Tibial artery (tissue), 4 donors: ENCODE measurements around the gene PRAMEF12.

ENCODE experiments used
- DNase-seq, 2 donors: peaks; one replicate each; pipeline ENCODE4 v3.0.0-alpha.2; 2019
- H3K27ac ChIP-seq, 2 donors: fragments of 200-600 bp; sonication (generic) in 1 of 2; 1 replicate in 1 of 2; 2 replicates in 1 of 2; pipeline ENCODE4 v1.5.1; 2018 to 2019; ENCODE audit warnings: mild to moderate bottlenecking in 1 of 2
- H3K27me3 ChIP-seq, 2 donors: fragments of 200-600 bp; sonication (generic) in 1 of 2; one replicate each; pipeline versions ENCODE4 v1.5.1 to v1.6.0; 2016 to 2019
- H3K36me3 ChIP-seq, 3 donors: fragments of 200-600 bp; sonication (generic) in 2 of 3; one replicate each; pipeline ENCODE4 v1.5.1; 2016 to 2019; ENCODE audit warnings: mild to moderate bottlenecking in 2 of 3
- H3K4me1 ChIP-seq, 4 donors: fragments of 200-600 bp; sonication (generic) in 2 of 4; 1 replicate in 3 of 4; 2 replicates in 1 of 4; pipeline ENCODE4 v1.5.1; 2016 to 2019
- H3K4me3 ChIP-seq, 2 donors: fragments of 200-600 bp; sonication (generic) in 1 of 2; 1 replicate in 1 of 2; 2 replicates in 1 of 2; pipeline ENCODE4 v1.5.1; 2018 to 2019; ENCODE audit warnings: mild to moderate bottlenecking in 2 of 2
- H3K9me3 ChIP-seq, 3 donors: fragments of 200-600 bp; sonication (generic) in 1 of 3; one replicate each; pipeline ENCODE4 v1.5.1; 2016 to 2019
- intact Hi-C: fragments of 100-400 bp; cut with DNase I; formaldehyde crosslinking; loops from one replicate; pipeline ENCODE4 v1.15.0; 2023; ENCODE audit warnings: low total_unique reads
- TF ChIP-seq, protein P1 (sequence below), 2 experiments: fragments of 200-600 bp in 1 of 2; fragments of 450-650 bp in 1 of 2; IDR thresholded peaks; one replicate each; pipeline ENCODE4 v1.5.1; 2017 to 2019; ENCODE audit warnings: antibody characterized with exemption in 2 of 2, mild to moderate bottlenecking in 1 of 2, moderate library complexity in 1 of 2

Gene PRAMEF12

DNA sequence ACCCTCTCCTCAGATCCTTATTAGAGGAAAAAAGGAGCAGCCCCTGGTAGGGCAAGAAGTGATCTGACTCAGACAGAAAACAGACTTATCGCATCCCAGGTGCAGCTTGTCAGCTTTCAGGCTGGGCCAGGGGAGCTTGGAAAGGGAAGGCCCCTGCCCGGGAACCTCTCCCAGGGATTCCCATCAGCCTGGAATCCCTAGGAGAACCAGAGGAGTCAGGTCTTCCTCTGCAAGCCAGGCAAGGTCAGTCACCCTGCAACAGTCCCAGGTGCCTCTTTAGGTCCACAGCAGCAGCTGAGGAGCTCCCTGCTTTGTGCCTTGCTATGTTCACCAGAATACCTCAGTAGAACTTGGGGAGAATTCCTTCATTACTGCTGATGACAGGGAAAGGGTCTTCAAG, 2.9 kb upstream of the PRAMEF12 start:
- peaks cover 0 to 30% of the 10 kb centered on the region in 2 donors for H3K27me3 ChIP-seq
- peaks cover 0 to 2% (median 0%) of the 10 kb centered on the region in 3 donors for H3K9me3 ChIP-seq
- no peak overlapping the region for H3K27ac ChIP-seq
- H3K36me3 ChIP-seq: no peaks in the 10 kb centered on the region
- no peaks in the 10 kb centered on the region for H3K4me1 ChIP-seq
- TF ChIP-seq, protein P1, sequence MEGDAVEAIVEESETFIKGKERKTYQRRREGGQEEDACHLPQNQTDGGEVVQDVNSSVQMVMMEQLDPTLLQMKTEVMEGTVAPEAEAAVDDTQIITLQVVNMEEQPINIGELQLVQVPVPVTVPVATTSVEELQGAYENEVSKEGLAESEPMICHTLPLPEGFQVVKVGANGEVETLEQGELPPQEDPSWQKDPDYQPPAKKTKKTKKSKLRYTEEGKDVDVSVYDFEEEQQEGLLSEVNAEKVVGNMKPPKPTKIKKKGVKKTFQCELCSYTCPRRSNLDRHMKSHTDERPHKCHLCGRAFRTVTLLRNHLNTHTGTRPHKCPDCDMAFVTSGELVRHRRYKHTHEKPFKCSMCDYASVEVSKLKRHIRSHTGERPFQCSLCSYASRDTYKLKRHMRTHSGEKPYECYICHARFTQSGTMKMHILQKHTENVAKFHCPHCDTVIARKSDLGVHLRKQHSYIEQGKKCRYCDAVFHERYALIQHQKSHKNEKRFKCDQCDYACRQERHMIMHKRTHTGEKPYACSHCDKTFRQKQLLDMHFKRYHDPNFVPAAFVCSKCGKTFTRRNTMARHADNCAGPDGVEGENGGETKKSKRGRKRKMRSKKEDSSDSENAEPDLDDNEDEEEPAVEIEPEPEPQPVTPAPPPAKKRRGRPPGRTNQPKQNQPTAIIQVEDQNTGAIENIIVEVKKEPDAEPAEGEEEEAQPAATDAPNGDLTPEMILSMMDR (IDR thresholded peaks at IDR 0.05): no peak
- H3K4me3 ChIP-seq: no peak overlapping the region
- intact Hi-C loops: no loop called here
- no peak for DNase-seq

DNA sequence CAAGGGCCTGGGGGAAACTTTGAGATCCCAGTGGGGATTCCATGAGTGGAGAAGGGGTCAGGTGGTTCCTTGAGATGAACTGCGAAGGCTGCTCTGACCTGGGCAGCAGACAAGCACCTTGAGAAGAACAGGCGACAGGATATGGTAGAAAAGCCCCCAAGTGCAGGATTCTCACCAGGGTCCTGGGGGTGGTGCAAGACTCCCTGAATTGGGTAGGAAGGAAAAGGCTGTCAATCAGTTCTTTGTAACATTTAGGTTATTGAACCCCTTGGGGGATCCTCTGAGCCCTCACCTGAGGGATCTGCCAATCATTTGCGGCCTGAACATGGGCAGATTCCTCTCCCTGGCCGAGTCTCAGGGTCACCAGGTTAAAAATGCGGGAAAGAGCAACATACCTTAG, 2.4 kb upstream of the PRAMEF12 start:
- peaks cover 0 to 30% of the 10 kb centered on the region in 2 donors for H3K27me3 ChIP-seq
- H3K4me1 ChIP-seq: no peaks in the 10 kb centered on the region
- intact Hi-C loops: no loop called here
- TF ChIP-seq, protein P1 (IDR thresholded peaks at IDR 0.05): no peak
- H3K36me3 ChIP-seq: no peaks in the 10 kb centered on the region
- H3K4me3 ChIP-seq: no peak overlapping the region
- peaks cover 0 to 2% (median 0%) of the 10 kb centered on the region in 3 donors for H3K9me3 ChIP-seq
- no peak for DNase-seq
- H3K27ac ChIP-seq: no peak overlapping the region

GRCh38 chr1:12772520-12772919, 1.0 kb upstream of the PRAMEF12 start:
- H3K9me3 ChIP-seq: no peaks in the 10 kb centered on the region
- no peak for DNase-seq
- no peaks in the 10 kb centered on the region for H3K36me3 ChIP-seq
- no peaks in the 10 kb centered on the region for H3K4me1 ChIP-seq
- H3K27me3 ChIP-seq: peaks cover 0 to 30% of the 10 kb centered on the region in 2 donors
- intact Hi-C loops: no loop called here
- H3K4me3 ChIP-seq: no peak overlapping the region
- TF ChIP-seq, protein P1 (IDR thresholded peaks at IDR 0.05): no peak
- no peak overlapping the region for H3K27ac ChIP-seq

- TF ChIP-seq, protein P1 (IDR thresholded peaks at IDR 0.05): no peak
- no peak for DNase-seq
- no peaks in the 10 kb centered on the region for H3K9me3 ChIP-seq
- H3K4me3 ChIP-seq: no peak overlapping the region
- intact Hi-C loops: no loop called here
- H3K4me1 ChIP-seq: no peaks in the 10 kb centered on the region
- H3K36me3 ChIP-seq: no peaks in the 10 kb centered on the region
- H3K27me3 ChIP-seq: peaks cover 0 to 13% of the 10 kb centered on the region in 2 donors
- H3K27ac ChIP-seq: no peak overlapping the region
Observed at GRCh38 chr1:12774801-12775345, 1.3 kb downstream of the PRAMEF12 start.

DNA sequence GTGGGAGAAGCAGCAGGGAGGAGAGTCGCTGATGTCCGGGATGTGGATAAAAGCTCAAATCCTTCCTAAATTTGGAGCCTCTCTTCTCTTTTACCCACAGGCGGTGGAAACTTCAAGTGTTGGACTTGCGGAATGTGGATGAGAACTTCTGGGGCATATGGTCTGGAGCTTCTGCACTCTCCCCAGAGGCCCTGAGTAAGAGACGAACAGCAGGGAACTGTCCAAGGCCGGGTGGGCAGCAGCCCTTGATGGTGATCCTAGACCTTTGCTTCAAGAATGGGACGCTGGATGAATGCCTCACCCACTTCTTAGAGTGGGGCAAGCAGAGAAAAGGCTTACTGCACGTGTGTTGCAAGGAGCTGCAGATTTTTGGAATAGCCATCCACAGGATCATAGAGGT, 1.9 kb downstream of the PRAMEF12 start:
- intact Hi-C loops: no loop called here
- DNase-seq: no peak

More for the DNA sequence above, 1.9 kb downstream of the PRAMEF12 start:
- H3K4me3 ChIP-seq: no peak overlapping the region
- H3K4me1 ChIP-seq: no peaks in the 10 kb centered on the region
- H3K9me3 ChIP-seq: no peaks in the 10 kb centered on the region
- TF ChIP-seq, protein P1 (IDR thresholded peaks at IDR 0.05): no peak
- no peak overlapping the region for H3K27ac ChIP-seq
- peaks cover 0 to 7% of the 10 kb centered on the region in 2 donors for H3K27me3 ChIP-seq
- no peaks in the 10 kb centered on the region for H3K36me3 ChIP-seq
